AG09319 (cell line): ENCODE measurements around the gene ASTN2.

Source experiments
- DNase-seq: peaks from one replicate; pipeline ENCODE4 v3.0.0-alpha.2; 2010; ENCODE audit warnings: low read depth; ENCODE audit errors: extremely low read depth
- TF ChIP-seq, protein P1 (sequence below): IDR thresholded peaks from 2 replicates; pipeline ENCODE4 v1.5.1; 2011; ENCODE audit warnings: low read depth, mild to moderate bottlenecking, inconsistent platforms, low read length, moderate library complexity

Gene ASTN2

GRCh38 chr9:116668970-116669695 lies 745.7 kb downstream of the ASTN2 start:
- TF ChIP-seq, protein P1, sequence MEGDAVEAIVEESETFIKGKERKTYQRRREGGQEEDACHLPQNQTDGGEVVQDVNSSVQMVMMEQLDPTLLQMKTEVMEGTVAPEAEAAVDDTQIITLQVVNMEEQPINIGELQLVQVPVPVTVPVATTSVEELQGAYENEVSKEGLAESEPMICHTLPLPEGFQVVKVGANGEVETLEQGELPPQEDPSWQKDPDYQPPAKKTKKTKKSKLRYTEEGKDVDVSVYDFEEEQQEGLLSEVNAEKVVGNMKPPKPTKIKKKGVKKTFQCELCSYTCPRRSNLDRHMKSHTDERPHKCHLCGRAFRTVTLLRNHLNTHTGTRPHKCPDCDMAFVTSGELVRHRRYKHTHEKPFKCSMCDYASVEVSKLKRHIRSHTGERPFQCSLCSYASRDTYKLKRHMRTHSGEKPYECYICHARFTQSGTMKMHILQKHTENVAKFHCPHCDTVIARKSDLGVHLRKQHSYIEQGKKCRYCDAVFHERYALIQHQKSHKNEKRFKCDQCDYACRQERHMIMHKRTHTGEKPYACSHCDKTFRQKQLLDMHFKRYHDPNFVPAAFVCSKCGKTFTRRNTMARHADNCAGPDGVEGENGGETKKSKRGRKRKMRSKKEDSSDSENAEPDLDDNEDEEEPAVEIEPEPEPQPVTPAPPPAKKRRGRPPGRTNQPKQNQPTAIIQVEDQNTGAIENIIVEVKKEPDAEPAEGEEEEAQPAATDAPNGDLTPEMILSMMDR = no peak
- no peak for DNase-seq

GRCh38 chr9:116663581-116663980 lies 751.3 kb downstream of the ASTN2 start:
- TF ChIP-seq, protein P1 = no peak

GRCh38 chr9:116662646-116663310 lies 752.1 kb downstream of the ASTN2 start:
- TF ChIP-seq, protein P1 = no peak
- DNase-seq = no peak

More at GRCh38 chr9:116663581-116663980, 751.3 kb downstream of the ASTN2 start:
- DNase-seq = no peak

- TF ChIP-seq, protein P1 = peak; percentile 68
- DNase-seq = peak; percentile 76
Measured at GRCh38 chr9:116661037-116661954, 753.6 kb downstream of the ASTN2 start.

- no peak for DNase-seq
- TF ChIP-seq, protein P1 = no peak
Measured at GRCh38 chr9:116658265-116658664, 756.6 kb downstream of the ASTN2 start.

DNA sequence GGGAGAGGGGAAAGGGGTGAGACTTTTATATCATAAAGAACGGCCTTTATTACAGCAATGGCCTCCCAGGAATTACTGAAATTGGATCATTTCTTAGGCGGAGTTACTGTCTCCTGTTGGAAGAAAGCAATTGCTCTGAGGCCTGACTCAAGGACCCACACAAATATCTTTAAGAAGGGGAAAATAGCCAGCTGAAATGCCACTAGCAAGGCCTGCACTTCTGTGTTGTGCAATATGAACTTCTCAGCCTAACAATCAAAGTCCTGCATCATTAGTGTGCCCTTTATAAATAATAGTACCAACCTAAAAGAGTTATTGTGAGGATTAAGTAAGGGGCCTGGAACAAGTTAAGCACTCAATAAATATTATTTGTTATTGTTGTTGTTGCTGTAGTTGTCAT lies 757.9 kb downstream of the ASTN2 start:
- TF ChIP-seq, protein P1 = no peak
- no peak for DNase-seq
